Left ventricle myocardium inferior (tissue), 1 donor: ENCODE measurements around the gene ITGA7. TPM values are rescaled to one million over a fixed set of nuclear protein-coding genes. Genes with fewer than 3 reads are reported as not detected.
A peak's percentile ranks its signal among the peaks of the same experiment; 100 is the strongest.

Source experiments
- DNase-seq: peaks from one replicate; pipeline ENCODE4 v3.0.0-alpha.2; 2020
- H3K27ac ChIP-seq: fragments of 200-600 bp; replicated peaks from 2 replicates; pipeline ENCODE4 v1.8.0; 2021
- H3K27me3 ChIP-seq: fragments of 200-600 bp; 2 replicates; pipeline ENCODE4 v1.8.0; 2021; ENCODE audit warnings: low read depth
- H3K36me3 ChIP-seq: fragments of 200-600 bp; 2 replicates; pipeline ENCODE4 v1.8.0; 2021
- H3K4me1 ChIP-seq: fragments of 200-600 bp; 2 replicates; pipeline ENCODE4 v1.8.0; 2021
- H3K4me3 ChIP-seq: fragments of 200-600 bp; 2 replicates; pipeline ENCODE4 v1.8.0; 2021; ENCODE audit warnings: mild to moderate bottlenecking, moderate library complexity
- H3K9me3 ChIP-seq: fragments of 200-600 bp; replicated peaks from 2 replicates; pipeline ENCODE4 v1.8.0; 2021
- intact Hi-C: fragments of 100-400 bp; cut with micrococcal nuclease; formaldehyde crosslinking; loops from one replicate; pipeline ENCODE4 v1.11.0; 2022
- total RNA-seq: library from RNA; stranded (reverse); fragmentation: NEBNext Ultra II Directional; extraction: Animal tissue kit (Norgen Biotek cat#: 25700); gene quantifications from one replicate; pipeline ENCODE4 v1.2.1, GENCODE V29; 2021
- TF ChIP-seq, protein P1 (sequence below): fragments of 200-600 bp; IDR thresholded peaks from 2 replicates; pipeline ENCODE4 v1.8.0; 2021; ENCODE audit warnings: antibody characterized with exemption, mild to moderate bottlenecking, borderline replicate concordance
- donor health status: DM: no; HTN: yes; CAD: no; lungs with severe emphysema.

ITGA7 gene
- total RNA-seq, 1 donor from 2014 or later, result 520 TPM

DNA sequence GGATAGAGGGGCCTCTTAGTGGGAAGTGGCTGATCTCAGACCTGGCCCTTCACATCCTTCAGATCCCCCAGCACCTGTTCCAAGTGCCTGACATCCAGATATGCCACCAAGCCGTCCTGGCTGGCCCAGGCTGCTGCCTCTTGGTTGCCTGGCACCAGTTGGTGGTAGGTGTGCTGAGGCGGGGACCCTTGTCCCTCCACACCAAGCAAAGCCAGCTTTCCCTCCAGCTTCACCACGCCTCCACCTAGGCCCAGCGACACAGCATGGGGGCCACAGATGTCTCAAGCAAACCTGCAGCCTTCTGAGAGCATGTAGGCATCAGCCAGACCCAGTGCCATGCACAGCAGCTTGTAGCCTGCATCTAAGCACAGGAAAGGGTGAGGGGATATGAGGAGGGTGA, 24.6 kb upstream of the ITGA7 start:
- intact Hi-C loops, result no loop called here

DNA sequence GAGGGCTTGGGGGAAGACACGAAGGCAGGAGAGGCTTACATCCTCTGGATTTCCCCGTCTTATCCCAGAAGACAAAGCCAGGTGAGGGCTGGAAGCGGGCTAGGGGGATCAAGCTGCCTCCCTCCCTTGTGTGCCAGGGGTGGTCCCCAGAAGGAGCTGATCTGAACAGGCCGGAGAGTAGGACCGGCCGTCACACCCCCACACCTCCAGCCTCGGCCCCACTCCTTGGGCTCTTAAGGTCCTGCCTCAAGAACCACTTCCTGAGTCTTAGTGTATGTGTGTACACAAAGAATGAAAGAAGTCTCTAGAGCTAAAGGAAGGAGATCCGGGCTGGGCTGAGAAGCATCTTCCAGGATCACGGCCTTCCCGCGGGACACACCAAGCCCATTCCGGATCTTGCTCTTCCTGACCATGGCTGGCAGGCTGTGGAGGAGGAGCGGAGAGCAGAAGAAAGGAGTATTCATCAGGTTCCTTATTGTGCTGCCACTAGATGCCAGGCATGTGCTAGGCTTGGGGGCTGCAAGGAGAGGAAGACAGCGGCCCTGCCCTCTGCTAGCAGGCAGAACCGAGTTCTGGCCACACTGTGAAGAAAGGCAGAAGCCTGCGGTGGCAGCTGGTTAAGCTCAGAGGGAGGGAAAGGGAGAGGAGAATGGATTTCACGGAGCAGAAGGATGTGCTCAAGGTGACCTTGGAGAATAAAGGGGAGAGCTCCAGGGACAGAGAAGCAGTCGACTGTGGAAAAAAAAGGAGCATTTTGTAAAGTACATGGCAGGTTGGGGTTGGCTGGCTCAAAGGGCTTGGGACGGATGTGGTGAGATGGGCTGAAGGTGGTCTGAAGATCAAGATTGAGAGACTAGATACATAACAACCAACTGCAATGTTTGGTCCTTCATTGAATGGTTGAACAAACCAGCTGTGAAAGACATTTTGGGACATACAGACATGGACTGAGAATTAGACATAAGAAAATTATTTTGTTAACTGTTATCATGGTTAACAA, 22.4 kb upstream of the ITGA7 start:
- intact Hi-C loops, result no loop called here
- Histone ChIP-seq H3K4me1 (peaks cover 52% of the 10 kb centered on the region), H3K27me3 (no peaks in the 10 kb centered on the region), H3K27ac (peak overlapping the region; percentile 98), H3K36me3 (peaks cover 23% of the 10 kb centered on the region), H3K4me3 (peak overlapping the region; percentile 91), H3K9me3 (no peaks in the 10 kb centered on the region)
- TF ChIP-seq, protein P1, sequence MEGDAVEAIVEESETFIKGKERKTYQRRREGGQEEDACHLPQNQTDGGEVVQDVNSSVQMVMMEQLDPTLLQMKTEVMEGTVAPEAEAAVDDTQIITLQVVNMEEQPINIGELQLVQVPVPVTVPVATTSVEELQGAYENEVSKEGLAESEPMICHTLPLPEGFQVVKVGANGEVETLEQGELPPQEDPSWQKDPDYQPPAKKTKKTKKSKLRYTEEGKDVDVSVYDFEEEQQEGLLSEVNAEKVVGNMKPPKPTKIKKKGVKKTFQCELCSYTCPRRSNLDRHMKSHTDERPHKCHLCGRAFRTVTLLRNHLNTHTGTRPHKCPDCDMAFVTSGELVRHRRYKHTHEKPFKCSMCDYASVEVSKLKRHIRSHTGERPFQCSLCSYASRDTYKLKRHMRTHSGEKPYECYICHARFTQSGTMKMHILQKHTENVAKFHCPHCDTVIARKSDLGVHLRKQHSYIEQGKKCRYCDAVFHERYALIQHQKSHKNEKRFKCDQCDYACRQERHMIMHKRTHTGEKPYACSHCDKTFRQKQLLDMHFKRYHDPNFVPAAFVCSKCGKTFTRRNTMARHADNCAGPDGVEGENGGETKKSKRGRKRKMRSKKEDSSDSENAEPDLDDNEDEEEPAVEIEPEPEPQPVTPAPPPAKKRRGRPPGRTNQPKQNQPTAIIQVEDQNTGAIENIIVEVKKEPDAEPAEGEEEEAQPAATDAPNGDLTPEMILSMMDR, result no peak
- no peak for DNase-seq

More for the DNA sequence above, 24.6 kb upstream of the ITGA7 start:
- H3K4me1 ChIP-seq, result peaks cover 38% of the 10 kb centered on the region
- peaks cover 2% of the 10 kb centered on the region for H3K36me3 ChIP-seq
- no peak overlapping the region for H3K4me3 ChIP-seq
- no peak for DNase-seq
- H3K27ac ChIP-seq, result no peak overlapping the region
- no peaks in the 10 kb centered on the region for H3K27me3 ChIP-seq
- no peaks in the 10 kb centered on the region for H3K9me3 ChIP-seq
- TF ChIP-seq, protein P1, result no peak

DNA sequence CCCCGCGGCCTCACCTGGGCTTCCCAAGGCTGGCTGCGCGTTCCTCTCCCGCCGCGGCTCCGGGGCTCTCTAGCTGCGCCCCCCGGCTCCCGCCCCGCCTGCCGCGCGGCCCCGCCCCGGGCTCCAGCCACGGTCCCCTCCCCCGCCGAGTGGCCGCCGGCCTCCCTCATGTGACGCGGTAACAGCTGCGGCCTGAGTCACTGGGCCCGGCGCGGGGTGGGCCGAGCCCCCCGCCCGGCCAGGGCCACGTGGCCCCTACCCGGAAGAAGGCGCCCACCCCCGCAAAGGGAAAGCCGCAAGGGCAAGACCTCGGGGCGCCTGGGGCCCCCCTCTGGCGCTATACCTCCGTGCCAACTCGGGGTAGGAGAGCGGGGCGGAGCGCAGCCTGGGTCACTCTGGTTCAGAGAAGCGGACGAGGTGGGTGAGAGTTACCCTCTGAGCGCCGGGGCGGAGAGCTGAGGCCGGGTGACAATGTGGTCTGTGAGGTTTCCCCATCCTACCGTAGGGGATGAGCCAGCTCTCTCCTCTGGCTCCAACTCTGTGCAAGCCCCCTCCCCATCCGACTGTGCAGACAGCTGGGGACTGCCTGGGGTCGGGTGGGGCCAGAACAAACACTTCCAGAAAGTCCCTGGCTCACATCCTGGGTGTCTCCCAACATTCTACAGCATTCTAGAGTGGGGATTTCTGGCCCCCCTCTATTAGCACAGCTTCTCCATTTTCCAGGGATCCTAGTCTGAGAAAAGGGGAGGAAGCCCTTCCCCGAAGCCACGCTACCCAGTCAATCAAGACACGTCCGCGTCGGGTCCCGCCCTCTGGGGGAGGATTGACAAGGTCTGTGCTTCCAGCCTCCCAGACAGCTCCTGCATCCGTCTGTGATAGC, 21.5 kb upstream of the ITGA7 start, which contains the start of gene CD63:
TSS of gene CD63 (minus strand) at position 71 of the 880 bp plus-strand sequence. CDS start 668 bp downstream, outside the sequence.
- peaks cover 61% of the 10 kb centered on the region for H3K4me1 ChIP-seq
- peak within 1 kb of the TSS; percentile 91 for H3K4me3 ChIP-seq
- TF ChIP-seq, protein P1, result no peak
- H3K9me3 ChIP-seq, result no peaks in the 10 kb centered on the region
- peak; percentile 93 for DNase-seq
- peak within 1 kb of the TSS; percentile 98 for H3K27ac ChIP-seq
- H3K27me3 ChIP-seq, result no peaks in the 10 kb centered on the region
- H3K36me3 ChIP-seq, result peaks cover 33% of the 10 kb centered on the region
- intact Hi-C loops, result no loop called here

DNA sequence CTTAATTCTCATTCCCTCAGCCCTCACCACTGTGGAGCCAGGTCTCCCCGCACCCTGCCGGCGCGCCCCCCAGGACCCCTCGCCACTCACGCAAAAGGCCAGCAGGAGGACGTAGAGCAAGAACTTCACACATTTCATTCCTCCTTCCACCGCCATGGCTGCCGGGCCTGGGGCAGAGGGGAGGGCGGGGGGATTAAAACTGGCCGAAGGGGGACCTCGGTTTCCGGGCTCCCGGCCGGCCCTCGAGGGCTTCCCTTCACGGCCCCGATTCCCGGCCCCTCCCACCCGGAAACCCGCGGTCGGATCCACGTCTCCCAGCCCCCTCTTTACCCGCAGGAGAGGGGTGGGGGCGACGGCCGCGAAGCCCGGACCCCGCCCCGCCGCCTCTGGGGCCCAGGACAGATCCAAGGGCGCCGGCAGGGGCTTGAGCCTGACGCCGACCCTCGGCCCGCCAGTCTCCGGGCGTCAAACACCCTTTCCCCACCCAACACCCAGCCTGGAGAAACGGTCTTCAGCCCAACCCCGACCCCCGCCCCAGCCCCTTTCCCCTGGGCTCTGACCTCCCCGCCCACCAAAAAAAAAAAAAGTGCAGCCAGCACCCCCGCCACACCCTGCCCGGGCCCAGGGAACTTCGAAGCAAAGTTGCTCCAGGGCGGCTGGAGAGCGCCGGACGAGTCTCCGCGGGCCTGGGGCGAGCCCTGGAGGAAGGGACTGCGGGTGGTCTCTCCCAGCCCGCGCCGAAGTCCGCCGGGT, 20.7 kb upstream of the ITGA7 start:
- H3K27ac ChIP-seq, result peak overlapping the region; percentile 98
- H3K36me3 ChIP-seq, result peaks cover 36% of the 10 kb centered on the region
- peak; percentile 87 for DNase-seq
- peaks cover 69% of the 10 kb centered on the region for H3K4me1 ChIP-seq
- intact Hi-C loops, result no loop called here
- H3K4me3 ChIP-seq, result peak overlapping the region; percentile 91
- H3K9me3 ChIP-seq, result no peaks in the 10 kb centered on the region
- TF ChIP-seq, protein P1, result no peak
- H3K27me3 ChIP-seq, result no peaks in the 10 kb centered on the region
